Upper lobe of left lung (tissue), 6 donors: Measurements from ENCODE around the gene HK3. TPM values are rescaled to one million over a fixed set of nuclear protein-coding genes. Genes with fewer than 3 reads are reported as not detected.

Source experiments
- ATAC-seq, 2 donors: fragments of 200-7000 bp; cut with Tn5 transposase; one replicate each; pipeline ENCODE4 v1.9.1; 2022; ENCODE audit warnings: mild to moderate bottlenecking in 2 of 2, moderate library complexity in 2 of 2; ENCODE audit not compliant: low FRiP score in 2 of 2
- DNase-seq, 2 donors: peaks; one replicate each; pipeline ENCODE4 v3.0.0-alpha.2; 2019 to 2020
- H3K27ac ChIP-seq, 4 donors: fragments of 200-600 bp; sonication (generic); one replicate each; pipeline ENCODE4 v1.5.1; 2016 to 2019
- H3K27me3 ChIP-seq, 4 donors: fragments of 200-600 bp; sonication (generic); one replicate each; pipeline ENCODE4 v1.5.1; 2017 to 2019
- H3K36me3 ChIP-seq, 4 donors: fragments of 200-600 bp; sonication (generic); one replicate each; pipeline ENCODE4 v1.5.1; 2016 to 2019
- H3K4me1 ChIP-seq, 4 donors: fragments of 200-600 bp; sonication (generic); one replicate each; pipeline ENCODE4 v1.5.1; 2018 to 2019
- H3K4me3 ChIP-seq, 4 donors: fragments of 200-600 bp; sonication (generic); one replicate each; pipeline ENCODE4 v1.5.1; 2017 to 2019; ENCODE audit warnings: mild to moderate bottlenecking in 2 of 4, moderate library complexity in 1 of 4
- H3K9me3 ChIP-seq, 4 donors: fragments of 200-600 bp; sonication (generic); one replicate each; pipeline ENCODE4 v1.5.1; 2018 to 2019
- CTCF ChIP-seq, 6 experiments: fragments of 450-650 bp in 4 of 6; fragments of 200-600 bp in 2 of 6; sonication (generic) in 2 of 6; IDR thresholded peaks; one replicate each; pipeline ENCODE4 v1.5.1; 2016 to 2019; ENCODE audit warnings: antibody characterized with exemption in 6 of 6
- EP300 ChIP-seq, 4 donors: sonication (generic); formaldehyde crosslinking; IDR thresholded peaks; one replicate each; pipeline ENCODE4 v1.5.1; 2017; ENCODE audit warnings: antibody characterized with exemption in 4 of 4, control low read depth in 2 of 4
- POLR2A ChIP-seq, 4 donors: fragments of 450-650 bp; IDR thresholded peaks; one replicate each; pipeline ENCODE4 v1.5.1; 2016 to 2017; ENCODE audit warnings: antibody characterized with exemption in 4 of 4, mild to moderate bottlenecking in 2 of 4
- POLR2AphosphoS5 ChIP-seq, 2 donors: sonication (generic); formaldehyde crosslinking; IDR thresholded peaks; one replicate each; pipeline ENCODE4 v1.5.1; 2017; ENCODE audit warnings: antibody characterized with exemption in 2 of 2
- WGBS, 2 donors: methylation state at CpG; one replicate each; pipeline ENCODE4 v1.1.5; 2017 to 2018; 5-methylcytosine and 5-hydroxymethylcytosine counted together
- total RNA-seq, 6 donors: library from RNA; depleted of rRNA in 4 of 6; stranded (reverse); fragments of >200 nt in 4 of 6; gene quantifications; one replicate each; pipeline versions ENCODE4 v1.1.0 to v1.2.1, GENCODE V29; 2016 to 2021
- donor health status: DM: no; HTN: no; CAD: no; lungs with moderate emphysema.
- donor health status: DM: no; HTN: yes; CAD: no; lungs with severe emphysema.

HK3 gene
- total RNA-seq = 100 to 1,000 TPM in 1 of 6 donors, 10 to 100 TPM in 5; 16.0 to 106 (median 66.4) TPM

GRCh38 chr5:176899296-176899891, at the start of gene HK3:
TSS of gene HK3 (minus strand) at chr5:176899346. CDS start at chr5:176896159, 3,187 bp downstream.
- Histone ChIP-seq H3K36me3 (peaks cover 6 to 19% (median 16%) of the 10 kb centered on the region in 4 donors), H3K4me1 (peaks cover 26 to 55% (median 30%) of the 10 kb centered on the region in 4 donors), H3K9me3 (no peaks in the 10 kb centered on the region), H3K27ac (peak within 1 kb of the TSS; percentile 41 to 83 (median 78)), H3K27me3 (no peaks in the 10 kb centered on the region), H3K4me3 (peak within 1 kb of the TSS in 3 of 4 donors; percentile 21 to 45 (median 32))
- TF ChIP-seq EP300 (IDR thresholded peaks at IDR 0.05) (no peak), POLR2AphosphoS5 (IDR thresholded peaks at IDR 0.05) (peak; percentile 19 to 54), POLR2A (IDR thresholded peaks at IDR 0.05) (peak in 1 of 4 donors; percentile 45)
- DNase-seq = peak in 1 of 2 donors; percentile 70
- peak; percentile 38 to 73 for ATAC-seq
- WGBS, 2 donors = 19 to 39% methylated on average over 9 of the region's 9 CpGs

GRCh38 chr5:176948458-176948857, 49.3 kb upstream of the HK3 start:
- no peaks in the 10 kb centered on the region for H3K27me3 ChIP-seq
- TF ChIP-seq EP300 (IDR thresholded peaks at IDR 0.05) (no peak), CTCF (IDR thresholded peaks at IDR 0.05) (no peak), POLR2A (IDR thresholded peaks at IDR 0.05) (no peak), POLR2AphosphoS5 (IDR thresholded peaks at IDR 0.05) (no peak)
- 53 to 56% methylated on average over 1 of the region's 1 CpG for WGBS, 2 donors
- peaks cover 0 to 68% (median 19%) of the 10 kb centered on the region in 4 donors for H3K36me3 ChIP-seq
- H3K9me3 ChIP-seq = no peaks in the 10 kb centered on the region
- H3K4me3 ChIP-seq = no peak overlapping the region
- no peak overlapping the region for H3K27ac ChIP-seq
- ATAC-seq (no peak), DNase-seq (no peak)
- peaks cover 0 to 3% (median 0%) of the 10 kb centered on the region in 4 donors for H3K4me1 ChIP-seq

GRCh38 chr5:176947847-176948246, 48.7 kb upstream of the HK3 start:
- ATAC-seq (no peak), DNase-seq (no peak)
- Histone ChIP-seq H3K9me3 (no peaks in the 10 kb centered on the region), H3K27me3 (no peaks in the 10 kb centered on the region), H3K27ac (no peak overlapping the region), H3K4me1 (peaks cover 0 to 3% (median 0%) of the 10 kb centered on the region in 4 donors), H3K36me3 (peaks cover 1 to 70% (median 24%) of the 10 kb centered on the region in 4 donors), H3K4me3 (no peak overlapping the region)
- TF ChIP-seq POLR2A (IDR thresholded peaks at IDR 0.05) (no peak), EP300 (IDR thresholded peaks at IDR 0.05) (no peak), POLR2AphosphoS5 (IDR thresholded peaks at IDR 0.05) (no peak), CTCF (IDR thresholded peaks at IDR 0.05) (no peak)
- WGBS, 2 donors = 55 to 67% methylated on average over 2 of the region's 2 CpGs

GRCh38 chr5:176944268-176944667, 45.1 kb upstream of the HK3 start:
- Histone ChIP-seq H3K36me3 (peaks cover 2 to 68% (median 21%) of the 10 kb centered on the region in 4 donors), H3K27me3 (no peaks in the 10 kb centered on the region)

More at GRCh38 chr5:176944268-176944667, 45.1 kb upstream of the HK3 start:
- DNase-seq (no peak), ATAC-seq (no peak)
- H3K4me3 ChIP-seq = no peak overlapping the region
- TF ChIP-seq POLR2A (IDR thresholded peaks at IDR 0.05) = no peak
- TF ChIP-seq EP300 (IDR thresholded peaks at IDR 0.05) = no peak
- no peak for TF ChIP-seq CTCF (IDR thresholded peaks at IDR 0.05)
- no peak for TF ChIP-seq POLR2AphosphoS5 (IDR thresholded peaks at IDR 0.05)
- no peaks in the 10 kb centered on the region for H3K9me3 ChIP-seq
- no peak overlapping the region for H3K27ac ChIP-seq
- peaks cover 0 to 3% (median 0%) of the 10 kb centered on the region in 4 donors for H3K4me1 ChIP-seq
- WGBS, 2 donors = 54% methylated on average over 2 of the region's 2 CpGs
